Transverse colon (tissue), 4 donors: ENCODE data around the gene MMEL1. TPM values are rescaled to one million over a fixed set of nuclear protein-coding genes. Genes with fewer than 3 reads are reported as not detected.
"Not testable (repeated sequence)": the region's sequence is repeated elsewhere in the genome, so short reads cannot be mapped to it uniquely, and the experiment has no call there.

ENCODE experiments used
- DNase-seq: peaks from one replicate; pipeline ENCODE4 v3.0.0-alpha.2; 2019
- H3K27ac ChIP-seq, 4 donors: fragments of 200-600 bp; sonication (generic); 2 replicates each; pipeline ENCODE4 v1.5.1; 2016 to 2018; ENCODE audit warnings: inconsistent platforms in 4 of 4
- H3K27me3 ChIP-seq: fragments of 200-600 bp; sonication (generic); 2 replicates; pipeline ENCODE4 v1.5.1; 2017; ENCODE audit warnings: inconsistent platforms
- H3K36me3 ChIP-seq, 4 donors: fragments of 200-600 bp; sonication (generic); 2 replicates each; pipeline ENCODE4 v1.5.1; 2017 to 2019; ENCODE audit warnings: inconsistent platforms in 4 of 4
- H3K4me1 ChIP-seq, 4 donors: fragments of 200-600 bp; sonication (generic); 2 replicates each; pipeline ENCODE4 v1.5.1; 2017 to 2020; ENCODE audit warnings: inconsistent platforms in 4 of 4
- H3K4me3 ChIP-seq, 4 donors: fragments of 200-600 bp; sonication (generic); 1 replicate in 1 of 4; 2 replicates in 3 of 4; pipeline versions ENCODE4 v1.5.1 to v1.6.1; 2017 to 2019; ENCODE audit warnings: inconsistent platforms in 4 of 4
- H3K9me3 ChIP-seq, 2 donors: fragments of 200-600 bp; sonication (generic); 2 replicates each; pipeline ENCODE4 v1.5.1; 2017 to 2019; ENCODE audit warnings: inconsistent platforms in 2 of 2
- EP300 ChIP-seq: sonication (generic); formaldehyde crosslinking; IDR thresholded peaks from one replicate; pipeline ENCODE4 v1.6.1; 2017; ENCODE audit warnings: antibody characterized with exemption, low read depth
- POLR2A ChIP-seq: fragments of 450-650 bp; IDR thresholded peaks from one replicate; pipeline ENCODE4 v1.6.1; 2016; ENCODE audit warnings: antibody characterized with exemption, mild to moderate bottlenecking, moderate library complexity
- POLR2AphosphoS5 ChIP-seq, 3 donors: sonication (generic); formaldehyde crosslinking; IDR thresholded peaks; one replicate each; pipeline ENCODE4 v1.6.1; 2016; ENCODE audit warnings: antibody characterized with exemption in 3 of 3
- WGBS, 2 donors: methylation state at CpG; one replicate each; pipeline ENCODE4 v1.1.5; 2018; ENCODE audit warnings: low coverage in 1 of 2; 5-methylcytosine and 5-hydroxymethylcytosine counted together
- in situ Hi-C, 4 donors: fragments of 200-750 bp; cut with MboI; loops; one replicate each; pipeline versions ENCODE4 v1.15.0 to v1.15.1; 2017; ENCODE audit warnings: low sequenced_read_pairs in 3 of 4, low pct_ligation_motif_present in 1 of 4, low pct_unique_long_range_greater_than_20kb in 1 of 4
- intact Hi-C: fragments of 100-400 bp; cut with DNase I; formaldehyde crosslinking; loops from one replicate; pipeline ENCODE4 v1.15.1; 2023; ENCODE audit warnings: low total_unique reads
- total RNA-seq, 4 donors: library from RNA; depleted of rRNA; stranded (reverse); fragments of >200 nt; gene quantifications; one replicate each; pipeline ENCODE4 v1.1.0, GENCODE V29; 2016
- TF ChIP-seq, protein P1 (sequence below), 5 experiments: fragments of 200-600 bp in 3 of 5; fragments of 450-650 bp in 2 of 5; sonication (generic) in 3 of 5; IDR thresholded peaks; 1 replicate in 2 of 5; 2 replicates in 3 of 5; pipeline ENCODE4 v1.5.1; 2016 to 2017; ENCODE audit warnings: antibody characterized with exemption in 5 of 5, inconsistent platforms in 3 of 5, mild to moderate bottlenecking in 2 of 5, moderate library complexity in 1 of 5

The MMEL1 gene, protein sequence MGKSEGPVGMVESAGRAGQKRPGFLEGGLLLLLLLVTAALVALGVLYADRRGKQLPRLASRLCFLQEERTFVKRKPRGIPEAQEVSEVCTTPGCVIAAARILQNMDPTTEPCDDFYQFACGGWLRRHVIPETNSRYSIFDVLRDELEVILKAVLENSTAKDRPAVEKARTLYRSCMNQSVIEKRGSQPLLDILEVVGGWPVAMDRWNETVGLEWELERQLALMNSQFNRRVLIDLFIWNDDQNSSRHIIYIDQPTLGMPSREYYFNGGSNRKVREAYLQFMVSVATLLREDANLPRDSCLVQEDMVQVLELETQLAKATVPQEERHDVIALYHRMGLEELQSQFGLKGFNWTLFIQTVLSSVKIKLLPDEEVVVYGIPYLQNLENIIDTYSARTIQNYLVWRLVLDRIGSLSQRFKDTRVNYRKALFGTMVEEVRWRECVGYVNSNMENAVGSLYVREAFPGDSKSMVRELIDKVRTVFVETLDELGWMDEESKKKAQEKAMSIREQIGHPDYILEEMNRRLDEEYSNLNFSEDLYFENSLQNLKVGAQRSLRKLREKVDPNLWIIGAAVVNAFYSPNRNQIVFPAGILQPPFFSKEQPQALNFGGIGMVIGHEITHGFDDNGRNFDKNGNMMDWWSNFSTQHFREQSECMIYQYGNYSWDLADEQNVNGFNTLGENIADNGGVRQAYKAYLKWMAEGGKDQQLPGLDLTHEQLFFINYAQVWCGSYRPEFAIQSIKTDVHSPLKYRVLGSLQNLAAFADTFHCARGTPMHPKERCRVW
- total RNA-seq, result 10 to 100 TPM in 3 of 4 donors, not detected in 1; 10.5 to 16.7 (median 12.4) TPM

DNA sequence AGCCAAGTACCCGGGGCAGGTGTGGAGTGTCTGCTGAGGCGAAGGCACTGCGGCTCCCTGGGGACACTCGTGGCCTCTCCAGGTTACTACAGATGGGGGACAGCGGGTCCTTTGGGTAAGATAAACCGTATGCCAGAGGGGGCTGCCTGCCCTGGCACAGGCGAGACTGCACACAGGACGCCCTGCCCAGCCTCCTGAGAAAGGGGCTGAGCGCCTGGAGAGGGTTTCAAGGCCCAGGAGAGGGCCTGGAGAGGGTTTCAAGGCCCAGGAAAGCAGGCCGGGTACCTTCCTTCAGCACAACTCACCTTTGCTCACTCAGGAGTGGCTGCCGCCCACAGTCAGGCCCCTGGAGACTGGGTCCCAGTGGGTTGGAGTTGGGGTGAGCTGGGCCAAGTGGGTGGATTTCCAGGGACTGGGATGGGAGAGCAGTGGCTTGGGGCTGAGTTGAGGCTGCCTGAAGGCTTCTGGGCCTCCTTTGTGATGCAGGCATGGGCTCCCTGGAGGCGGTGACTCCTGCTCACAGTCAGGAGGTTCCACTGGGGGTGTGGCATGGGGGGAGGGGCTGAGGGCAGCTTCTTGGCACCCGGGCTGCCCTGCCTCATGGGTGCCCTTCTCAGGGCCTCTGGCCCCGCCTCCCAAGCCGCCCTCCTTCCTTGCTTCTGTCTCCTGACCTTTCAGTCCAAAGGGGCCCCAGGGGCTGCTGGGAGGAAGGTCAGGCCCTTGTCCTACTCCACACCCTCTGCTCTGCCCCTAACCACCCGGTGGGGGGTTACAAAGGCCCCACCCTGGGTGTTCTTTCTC is at the start of gene MMEL1:
Gene MMEL1 (minus strand): TSS at position 456 of the 801 bp plus-strand sequence. CDS start 3,532 bp downstream, outside the sequence.
- Histone ChIP-seq H3K4me1 (peaks cover 3 to 24% (median 18%) of the 10 kb centered on the region in 4 donors), H3K27ac (no peak within 1 kb of the TSS), H3K36me3 (no peaks in the 10 kb centered on the region), H3K27me3 (peaks cover 76% of the 10 kb centered on the region), H3K4me3 (no peak within 1 kb of the TSS), H3K9me3 (peaks cover 0 to 5% of the 10 kb centered on the region in 2 donors)
- 71% methylated on average over 12 of the region's 16 CpGs; no CpG with 5 or more reads in 1 of the 2 donors for WGBS, 2 donors
- TF ChIP-seq POLR2A (no peak), POLR2AphosphoS5 (IDR thresholded peaks at IDR 0.05) (no peak), EP300 (no peak)
- TF ChIP-seq, protein P1, sequence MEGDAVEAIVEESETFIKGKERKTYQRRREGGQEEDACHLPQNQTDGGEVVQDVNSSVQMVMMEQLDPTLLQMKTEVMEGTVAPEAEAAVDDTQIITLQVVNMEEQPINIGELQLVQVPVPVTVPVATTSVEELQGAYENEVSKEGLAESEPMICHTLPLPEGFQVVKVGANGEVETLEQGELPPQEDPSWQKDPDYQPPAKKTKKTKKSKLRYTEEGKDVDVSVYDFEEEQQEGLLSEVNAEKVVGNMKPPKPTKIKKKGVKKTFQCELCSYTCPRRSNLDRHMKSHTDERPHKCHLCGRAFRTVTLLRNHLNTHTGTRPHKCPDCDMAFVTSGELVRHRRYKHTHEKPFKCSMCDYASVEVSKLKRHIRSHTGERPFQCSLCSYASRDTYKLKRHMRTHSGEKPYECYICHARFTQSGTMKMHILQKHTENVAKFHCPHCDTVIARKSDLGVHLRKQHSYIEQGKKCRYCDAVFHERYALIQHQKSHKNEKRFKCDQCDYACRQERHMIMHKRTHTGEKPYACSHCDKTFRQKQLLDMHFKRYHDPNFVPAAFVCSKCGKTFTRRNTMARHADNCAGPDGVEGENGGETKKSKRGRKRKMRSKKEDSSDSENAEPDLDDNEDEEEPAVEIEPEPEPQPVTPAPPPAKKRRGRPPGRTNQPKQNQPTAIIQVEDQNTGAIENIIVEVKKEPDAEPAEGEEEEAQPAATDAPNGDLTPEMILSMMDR (IDR thresholded peaks at IDR 0.05), result no peak
- in situ Hi-C loops (loop anchor here in 1 of 4 donors (25.0 kb wide), 1 partner anchor 220 kb away; the partner anchor contains the start of gene PEX10), intact Hi-C loops (no loop called here)
- peak; percentile 58 for DNase-seq

GRCh38 chr1:2676726-2677125 is 43.9 kb upstream of the MMEL1 start:
- DNase-seq, H3K27ac ChIP-seq, intact Hi-C loops, H3K4me1 ChIP-seq, H3K36me3 ChIP-seq, in situ Hi-C loops, H3K9me3 ChIP-seq, H3K4me3 ChIP-seq, H3K27me3 ChIP-seq: not testable (repeated sequence)
- WGBS, 2 donors, result no CpG with 5 or more reads among the region's 10 CpGs

DNA sequence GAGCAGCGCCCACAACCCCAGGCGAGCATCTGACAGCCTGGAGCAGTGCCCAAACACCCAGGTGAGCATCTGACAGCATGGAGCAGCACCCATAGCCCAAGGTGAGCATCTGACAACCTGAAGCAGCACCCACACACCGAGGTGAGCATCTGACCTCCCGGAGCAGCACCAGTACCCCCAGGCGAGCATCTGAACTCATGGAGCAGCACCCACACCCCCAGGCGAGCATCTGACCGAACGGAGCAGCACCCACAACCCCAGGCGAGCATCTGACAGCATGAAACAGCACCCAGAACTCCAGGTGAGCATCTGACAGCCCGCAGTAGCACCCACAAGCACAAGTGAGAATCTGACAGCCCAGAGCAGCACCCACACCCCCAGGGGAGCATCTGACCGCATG is 38.8 kb upstream of the MMEL1 start:
- not testable (repeated sequence) for DNase-seq

GRCh38 chr1:2659806-2660205 is 27.0 kb upstream of the MMEL1 start:
- H3K27me3 ChIP-seq, H3K4me1 ChIP-seq, H3K4me3 ChIP-seq, H3K9me3 ChIP-seq, DNase-seq, in situ Hi-C loops, H3K36me3 ChIP-seq, intact Hi-C loops, H3K27ac ChIP-seq: not testable (repeated sequence)
- WGBS, 2 donors, result 71% methylated on average over 4 of the region's 8 CpGs; no CpG with 5 or more reads in 1 of the 2 donors

More for the DNA sequence above, 38.8 kb upstream of the MMEL1 start:
- H3K27ac ChIP-seq, intact Hi-C loops, H3K36me3 ChIP-seq, H3K9me3 ChIP-seq, in situ Hi-C loops, H3K27me3 ChIP-seq, H3K4me3 ChIP-seq, H3K4me1 ChIP-seq: not testable (repeated sequence)
- WGBS, 2 donors, result 57% methylated on average over 7 of the region's 11 CpGs; no CpG with 5 or more reads in 1 of the 2 donors

DNA sequence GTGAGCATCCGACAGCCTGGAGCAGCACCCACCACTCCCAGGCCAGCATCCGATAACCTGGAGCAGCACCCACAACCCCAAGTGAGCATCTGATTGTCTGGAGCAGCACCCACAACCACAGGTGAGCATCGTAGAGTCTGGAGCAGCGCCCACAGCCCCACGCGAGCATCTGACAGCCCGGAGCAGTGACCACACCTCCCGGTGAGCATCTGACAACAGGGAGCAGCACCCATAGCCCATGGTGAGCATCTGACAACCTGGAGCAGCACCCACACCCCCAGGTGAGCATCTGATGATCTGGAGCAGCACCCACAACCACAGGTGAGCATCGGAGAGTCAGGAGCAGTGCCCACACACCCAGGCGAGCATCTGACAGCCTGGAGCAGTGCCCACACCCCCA is 25.1 kb upstream of the MMEL1 start:
- 60% methylated on average over 1 of the region's 10 CpGs; no CpG with 5 or more reads in 1 of the 2 donors for WGBS, 2 donors
- H3K4me3 ChIP-seq, intact Hi-C loops, H3K27me3 ChIP-seq, H3K36me3 ChIP-seq, H3K9me3 ChIP-seq, DNase-seq, in situ Hi-C loops, H3K4me1 ChIP-seq, H3K27ac ChIP-seq: not testable (repeated sequence)

- DNase-seq, H3K27me3 ChIP-seq, H3K4me3 ChIP-seq, H3K27ac ChIP-seq, H3K36me3 ChIP-seq, H3K9me3 ChIP-seq, intact Hi-C loops, in situ Hi-C loops, H3K4me1 ChIP-seq: not testable (repeated sequence)
- 22% methylated on average over 4 of the region's 12 CpGs; no CpG with 5 or more reads in 1 of the 2 donors for WGBS, 2 donors
Observed at GRCh38 chr1:2657124-2657523, 24.3 kb upstream of the MMEL1 start.

- H3K4me3 ChIP-seq, in situ Hi-C loops, intact Hi-C loops: not testable (repeated sequence)
Observed at GRCh38 chr1:2655598-2656434, 23.0 kb upstream of the MMEL1 start.

DNA sequence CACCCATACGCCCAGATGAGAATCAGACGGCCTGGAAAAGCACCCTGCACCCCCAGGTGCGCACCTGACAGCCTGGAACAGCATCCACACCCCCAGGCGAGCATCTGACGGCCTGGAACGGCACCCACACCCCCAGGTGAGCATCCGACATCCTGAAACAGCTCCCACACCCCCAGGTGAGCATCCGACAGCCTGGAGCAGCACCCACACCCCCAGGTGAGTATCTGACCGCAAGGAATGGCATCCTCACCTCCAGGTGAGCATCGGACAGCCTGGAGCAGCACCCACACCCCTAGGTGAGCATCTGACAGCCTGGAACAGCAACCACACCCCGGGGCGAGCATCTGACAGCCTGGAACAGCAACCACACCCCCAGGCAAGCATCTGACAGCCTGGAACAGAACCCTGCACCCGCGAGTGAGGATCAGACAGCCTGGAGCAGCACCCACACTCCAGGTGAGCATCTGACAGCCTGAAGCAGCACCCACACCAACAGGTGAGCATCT is 21.7 kb upstream of the MMEL1 start:
- WGBS, 2 donors, result 35 to 42% methylated on average over 14 of the region's 14 CpGs
- DNase-seq, result not testable (repeated sequence)

More at GRCh38 chr1:2655598-2656434, 23.0 kb upstream of the MMEL1 start:
- 12 to 39% methylated on average over 11 to 16 of the region's 16 CpGs for WGBS, 2 donors
- not testable (repeated sequence) for H3K4me1 ChIP-seq, H3K36me3 ChIP-seq, H3K27ac ChIP-seq, H3K27me3 ChIP-seq, H3K9me3 ChIP-seq
- DNase-seq, result peak; percentile 14

More for the DNA sequence above, 21.7 kb upstream of the MMEL1 start:
- H3K27ac ChIP-seq, H3K36me3 ChIP-seq, H3K9me3 ChIP-seq, in situ Hi-C loops, H3K27me3 ChIP-seq, H3K4me1 ChIP-seq, H3K4me3 ChIP-seq, intact Hi-C loops: not testable (repeated sequence)
